ELF-1 (cell line): ENCODE data around the gene FAM168B.

ENCODE experiments used
- DNase-seq: peaks from one replicate; pipeline ENCODE4 v3.0.0-alpha.2; 2016; ENCODE audit warnings: low read depth, low spot score

Gene FAM168B

GRCh38 chr2:131023758-131024157 lies 69.5 kb downstream of the FAM168B start:
- DNase-seq, result no peak

GRCh38 chr2:131022731-131023130 lies 70.5 kb downstream of the FAM168B start:
- DNase-seq, result no peak

DNA sequence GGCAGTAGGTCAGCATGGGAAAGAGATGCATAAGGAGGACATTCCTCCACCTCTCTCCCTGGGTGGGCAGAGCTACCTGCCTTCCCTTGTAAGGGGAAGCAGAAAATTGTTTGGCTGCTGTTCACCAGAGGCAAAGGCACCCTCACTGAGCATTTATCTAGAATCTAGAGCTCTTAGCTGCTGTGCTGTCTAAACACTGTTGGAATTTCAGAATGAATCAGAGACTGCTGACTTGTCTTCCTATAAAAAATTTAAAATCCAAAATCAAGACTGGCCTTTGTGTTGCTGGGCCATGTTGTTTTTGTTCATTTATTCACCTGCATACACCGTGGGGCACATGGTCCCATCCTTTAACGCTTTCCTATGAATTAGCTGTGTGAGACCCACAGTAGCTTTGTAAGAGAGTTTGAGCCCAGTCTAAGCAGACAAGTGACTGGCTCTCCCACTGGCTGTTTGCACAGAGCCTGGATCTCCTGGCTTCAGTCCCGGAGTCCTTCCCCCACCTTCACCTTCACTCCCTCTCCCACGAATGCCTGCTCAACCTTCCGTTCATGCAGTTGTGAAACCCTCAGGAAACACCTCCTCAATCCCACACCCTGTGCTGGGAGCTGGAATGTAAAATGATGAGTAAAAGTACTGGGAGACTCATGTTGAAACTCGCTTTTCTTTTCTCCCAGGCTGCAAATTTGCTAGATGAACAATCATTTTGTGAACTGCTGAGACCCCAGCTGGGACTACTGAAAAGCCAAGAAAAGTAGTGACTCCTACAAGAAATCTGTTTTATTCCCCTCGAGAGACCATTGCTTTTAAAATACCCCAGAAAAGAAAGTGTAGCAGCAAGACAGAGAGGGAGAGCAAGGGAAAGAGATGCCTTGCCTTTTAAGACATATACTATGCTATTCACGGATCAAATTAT lies 76.2 kb downstream of the FAM168B start:
- DNase-seq, result no peak

- no peak for DNase-seq
Measured at GRCh38 chr2:131015764-131016163, 77.5 kb downstream of the FAM168B start.

DNA sequence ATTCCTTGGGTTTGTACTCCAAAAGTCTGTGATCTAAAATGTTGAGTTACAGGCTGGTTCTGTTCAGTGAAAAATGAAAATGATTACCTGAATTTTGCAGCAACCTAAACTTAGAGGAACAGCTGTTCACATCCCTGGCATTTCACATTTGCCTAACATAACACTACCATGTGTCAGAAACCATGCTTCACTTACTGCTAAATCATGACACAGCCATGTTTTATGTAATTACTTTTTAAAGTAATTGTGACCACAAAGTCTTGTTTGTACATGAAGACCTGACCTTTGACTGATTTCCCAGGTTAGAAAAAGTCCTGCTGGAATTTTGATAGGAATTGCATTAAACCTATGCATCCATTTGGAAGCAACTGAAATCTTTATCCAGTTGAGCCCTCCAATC lies 79.1 kb downstream of the FAM168B start:
- DNase-seq, result no peak

DNA sequence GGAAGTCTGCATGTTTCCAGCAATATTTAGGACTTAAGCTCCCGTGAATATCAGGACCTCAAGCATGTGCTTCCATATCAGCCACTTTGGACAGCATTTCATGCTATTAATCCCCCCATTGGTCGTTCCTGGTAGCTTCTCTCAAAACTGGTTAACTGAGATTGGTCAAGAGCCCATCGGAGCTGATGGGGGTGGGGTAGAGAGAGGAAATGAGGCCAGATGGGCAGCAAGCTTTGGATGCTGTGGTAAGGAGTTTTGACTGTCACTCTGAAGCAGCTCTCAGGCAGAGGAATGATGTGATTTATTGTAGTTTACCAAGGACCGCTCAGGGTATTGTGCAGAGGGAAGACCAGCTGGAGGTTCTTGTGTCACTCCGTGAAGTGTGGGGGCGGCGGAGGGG lies 81.8 kb downstream of the FAM168B start:
- DNase-seq, result no peak

DNA sequence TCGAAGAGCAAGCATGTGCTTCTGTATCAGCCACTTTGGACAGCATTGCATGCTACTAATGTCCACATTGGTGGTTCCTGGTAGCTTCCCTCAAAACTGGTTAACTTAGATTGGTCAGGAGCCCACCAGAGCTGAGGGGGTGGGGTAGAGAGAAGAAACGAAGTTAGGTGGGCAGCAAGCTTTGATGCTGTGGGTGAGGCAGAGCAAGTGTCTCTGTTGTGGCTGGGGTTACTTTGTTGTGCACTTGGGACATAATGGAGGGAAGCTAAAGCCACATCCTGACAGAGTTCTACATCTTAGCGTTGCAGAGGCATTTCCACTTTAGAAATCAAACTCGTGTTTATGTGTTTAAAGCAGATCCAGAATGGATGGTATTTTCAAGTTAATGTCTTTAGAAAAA lies 82.7 kb downstream of the FAM168B start:
- no peak for DNase-seq

- DNase-seq, result no peak
Measured at GRCh38 chr2:131009713-131010475, 83.4 kb downstream of the FAM168B start.

DNA sequence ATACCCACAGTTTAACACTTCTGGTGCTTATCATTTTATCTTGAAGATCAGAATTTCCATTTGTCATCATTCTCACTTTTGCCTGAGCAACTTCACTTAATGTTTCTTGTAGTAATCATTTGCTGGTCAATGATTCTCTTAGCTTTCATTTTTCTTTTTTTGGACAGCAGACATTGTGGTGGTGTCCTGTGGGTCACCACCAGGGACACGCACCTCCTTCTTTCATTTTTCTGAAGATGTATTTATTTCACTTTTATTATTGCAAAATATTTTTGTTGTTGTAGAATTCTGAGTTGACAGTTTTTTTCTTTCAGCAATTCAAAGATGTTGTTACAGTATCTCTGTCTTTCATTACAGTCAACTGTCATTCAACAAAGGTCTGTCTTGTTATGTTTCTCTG lies 84.3 kb downstream of the FAM168B start:
- DNase-seq, result no peak

DNA sequence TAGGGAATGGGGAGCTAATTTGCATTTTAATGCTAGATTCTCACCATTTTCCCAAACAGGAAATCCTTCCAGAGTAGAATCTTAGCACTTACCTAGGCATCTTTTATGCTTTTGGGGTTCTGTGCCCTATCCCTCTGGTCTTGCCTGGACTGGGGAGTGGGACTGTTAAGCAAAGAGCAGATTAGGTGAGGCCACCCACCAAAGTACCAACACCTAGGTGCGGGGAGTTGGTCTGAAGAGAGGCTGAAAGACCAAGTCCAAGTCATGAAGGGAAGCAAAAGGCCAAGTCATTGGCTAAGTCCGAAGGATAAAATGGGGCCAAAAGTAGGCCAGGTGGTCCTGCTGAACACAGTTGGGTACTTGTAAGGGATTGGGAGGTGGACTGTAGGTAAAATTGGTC lies 86.7 kb downstream of the FAM168B start:
- no peak for DNase-seq

GRCh38 chr2:131005216-131005935 lies 87.9 kb downstream of the FAM168B start:
- no peak for DNase-seq

GRCh38 chr2:131004446-131005209 lies 88.6 kb downstream of the FAM168B start:
- DNase-seq, result no peak

GRCh38 chr2:130998561-130998960 lies 94.7 kb downstream of the FAM168B start:
- no peak for DNase-seq
